Amygdala (tissue), 56 donors: ENCODE measurements around the gene AMBP.

ENCODE experiments used
- DNase-seq, 56 donors: peaks; one replicate each; lab custom pipeline; 2025; lab: John Stamatoyannopoulos, UW

AMBP gene

GRCh38 chr9:114017741-114018715, 60.1 kb downstream of the AMBP start:
- DNase-seq = no peak

DNA sequence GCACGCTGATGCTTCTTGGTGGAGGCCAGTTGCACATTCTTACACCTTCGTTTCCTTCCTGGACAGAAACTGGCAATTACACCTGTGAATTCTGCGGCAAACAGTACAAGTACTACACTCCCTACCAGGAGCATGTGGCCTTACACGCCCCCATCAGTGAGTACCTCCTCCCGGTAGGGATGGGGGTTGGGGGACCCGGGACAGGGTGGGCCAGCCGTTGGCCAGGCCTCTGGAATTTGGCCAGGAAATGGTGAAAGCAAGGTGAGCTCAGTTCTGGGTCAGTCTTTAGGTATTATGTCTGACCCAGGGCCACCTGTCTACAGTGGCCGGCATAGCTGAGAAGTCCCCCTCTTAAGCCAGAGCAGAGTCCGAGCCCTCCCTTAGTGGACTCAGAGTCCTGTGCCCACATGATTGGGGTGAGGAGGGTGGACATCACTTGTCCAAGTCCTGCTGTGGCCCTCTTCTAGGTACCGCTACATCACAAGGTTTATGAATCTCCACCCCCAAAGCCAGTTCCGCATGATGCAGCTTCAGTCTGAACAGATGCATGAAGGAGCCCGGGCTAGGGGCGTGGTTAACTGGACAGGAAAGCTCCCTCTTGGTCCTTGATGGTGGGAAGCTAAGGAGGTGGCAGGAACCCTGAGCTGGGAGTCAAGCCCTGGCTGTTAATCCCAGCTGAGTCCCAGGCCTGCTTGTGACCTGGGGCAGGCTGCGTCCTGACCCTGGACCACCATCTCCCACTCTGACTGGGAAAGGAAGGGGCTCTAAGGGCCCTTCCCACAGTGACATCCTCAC, 61.3 kb downstream of the AMBP start:
- DNase-seq = no peak

GRCh38 chr9:114016101-114016500, 62.0 kb downstream of the AMBP start:
- DNase-seq = no peak

GRCh38 chr9:114015607-114016006, 62.5 kb downstream of the AMBP start:
- no peak for DNase-seq

DNA sequence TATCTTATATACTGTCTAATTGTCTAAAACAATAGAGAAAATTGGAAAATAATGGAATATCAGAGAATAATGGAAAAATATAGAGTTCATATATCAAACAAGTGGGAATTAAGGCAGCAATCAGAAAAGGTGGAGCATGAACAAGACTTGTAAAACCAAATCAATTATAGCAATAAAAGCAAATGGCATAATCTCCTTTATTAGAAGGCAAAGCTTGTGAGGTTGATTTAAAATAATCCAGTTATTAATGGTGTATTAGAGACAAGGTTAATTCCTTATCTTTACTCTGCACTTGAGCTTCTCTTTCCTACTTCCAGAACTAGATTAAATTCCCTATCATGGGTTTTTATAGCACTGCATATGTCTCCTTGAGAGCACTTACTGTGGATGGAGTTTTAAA, 64.1 kb downstream of the AMBP start:
- DNase-seq = no peak

- DNase-seq = no peak
Measured at GRCh38 chr9:114012126-114012525, 66.0 kb downstream of the AMBP start.

- DNase-seq = no peak
Measured at GRCh38 chr9:114011313-114011712, 66.8 kb downstream of the AMBP start.
